Measurements from ENCODE around the gene ZSWIM3.
A peak's percentile ranks its signal among the peaks of the same experiment; 100 is the strongest.

Gene ZSWIM3

DNA sequence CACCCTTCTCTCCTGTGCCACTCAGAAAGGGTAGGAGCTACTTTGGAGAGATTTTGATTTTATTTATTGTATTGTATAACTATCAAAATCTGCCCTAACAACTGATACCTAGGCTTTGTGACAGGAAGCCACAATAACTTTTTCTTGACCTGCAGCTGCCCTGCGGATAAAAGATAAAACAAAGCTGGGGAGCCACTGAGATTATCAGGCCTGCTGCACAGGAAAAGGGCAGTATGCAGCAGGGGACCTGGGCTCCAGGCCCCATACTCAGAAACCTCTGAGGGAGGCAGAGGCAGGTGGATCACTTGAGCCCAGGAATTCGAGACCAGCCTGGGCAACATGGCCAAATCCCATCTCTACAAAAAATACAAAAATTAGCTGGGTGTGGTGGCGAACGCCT lies 24.8 kb upstream of the ZSWIM3 start:
- DNase-seq (ENCODE audit: extremely low read depth in 1 of 2, low read depth in 1 of 2) = no peak

DNA sequence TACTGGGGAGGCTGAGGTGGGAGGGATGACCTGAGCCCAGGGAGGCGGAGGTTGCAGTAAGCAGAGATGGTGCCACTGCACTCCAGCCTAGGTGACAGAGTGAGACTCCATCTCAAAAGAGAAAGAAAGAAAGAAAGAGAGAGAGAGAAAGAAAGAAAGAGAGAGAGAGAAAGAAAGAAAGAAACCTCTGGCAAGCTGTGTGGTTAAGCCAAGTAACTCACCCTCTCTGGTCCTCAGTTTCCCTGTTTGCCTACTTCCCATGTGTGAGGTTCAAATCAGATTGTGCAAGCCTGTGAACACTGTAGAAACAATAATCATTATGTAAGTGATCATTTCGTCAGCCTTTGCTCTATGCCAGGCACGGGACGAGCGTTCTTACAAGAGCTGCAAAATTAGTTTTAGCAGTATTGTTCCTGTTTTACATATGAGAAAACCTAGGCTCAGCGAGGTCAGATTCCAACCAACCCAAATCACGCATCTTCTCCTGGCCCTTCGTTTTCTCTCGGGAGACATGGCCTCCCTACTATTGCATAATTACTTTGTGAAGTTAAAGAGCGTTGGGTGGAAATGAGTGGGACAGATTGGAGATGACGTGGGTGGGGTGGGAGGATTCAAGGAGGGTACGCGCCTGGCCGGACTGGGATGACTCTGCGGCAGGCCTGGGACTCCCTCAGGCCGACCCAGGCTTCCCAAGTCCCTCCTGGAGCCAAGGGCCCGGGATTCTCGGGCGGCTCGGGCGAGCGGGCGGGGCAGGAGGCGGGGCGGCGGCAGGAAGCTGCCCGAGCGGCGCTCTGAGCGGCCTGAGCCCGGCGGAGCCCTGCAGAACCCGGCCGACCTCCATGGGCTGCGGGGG lies 24.2 kb upstream of the ZSWIM3 start, which contains the start of gene SNX21:
Gene SNX21, plus strand, starts transcription at position 770 of the 853 bp plus-strand sequence. CDS start 121 bp downstream, outside the sequence.
- DNase-seq (ENCODE audit: extremely low read depth in 1 of 2, low read depth in 1 of 2) = no peak

DNA sequence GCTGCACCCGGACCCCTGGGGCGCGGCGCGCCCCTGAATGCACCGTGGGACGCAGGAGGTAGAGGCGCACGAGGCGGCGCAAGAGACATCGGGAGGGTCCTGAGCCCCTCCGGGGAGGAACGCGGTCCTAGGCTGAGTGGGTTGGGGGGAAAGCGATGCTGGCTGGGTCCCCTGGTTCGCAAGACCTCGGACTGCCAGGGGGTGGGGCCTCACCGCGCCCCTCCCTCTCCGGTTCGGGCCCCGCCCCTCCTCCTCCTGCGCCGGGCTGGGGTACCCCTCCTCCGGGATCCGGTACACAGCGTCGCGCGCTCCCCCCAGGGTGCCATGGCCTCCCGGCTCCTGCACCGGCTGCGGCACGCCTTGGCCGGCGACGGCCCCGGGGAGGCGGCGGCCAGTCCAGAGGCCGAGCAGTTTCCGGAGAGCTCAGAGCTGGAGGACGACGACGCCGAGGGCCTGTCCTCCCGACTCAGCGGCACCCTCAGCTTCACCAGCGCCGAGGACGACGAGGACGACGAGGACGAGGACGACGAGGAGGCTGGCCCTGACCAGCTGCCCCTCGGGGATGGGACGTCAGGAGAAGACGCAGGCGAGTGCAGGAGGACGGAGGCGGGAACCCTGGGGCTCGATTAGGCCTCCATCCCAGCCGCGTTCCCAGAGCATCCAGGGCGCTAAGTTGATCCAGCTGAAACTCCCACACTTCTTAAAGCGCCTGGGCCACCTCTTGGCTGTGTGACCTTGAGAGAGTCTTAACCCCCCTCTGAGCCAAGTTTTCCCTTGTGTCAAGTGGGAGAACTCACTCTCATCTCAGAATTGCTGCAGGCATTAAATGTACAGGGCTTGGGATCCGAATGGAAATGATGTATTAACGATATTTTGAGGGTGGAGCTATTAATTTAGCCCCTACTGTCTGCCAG lies 23.3 kb upstream of the ZSWIM3 start:
- peak in 1 of 2 donors; percentile 22 for DNase-seq (ENCODE audit: extremely low read depth in 1 of 2, low read depth in 1 of 2)

DNA sequence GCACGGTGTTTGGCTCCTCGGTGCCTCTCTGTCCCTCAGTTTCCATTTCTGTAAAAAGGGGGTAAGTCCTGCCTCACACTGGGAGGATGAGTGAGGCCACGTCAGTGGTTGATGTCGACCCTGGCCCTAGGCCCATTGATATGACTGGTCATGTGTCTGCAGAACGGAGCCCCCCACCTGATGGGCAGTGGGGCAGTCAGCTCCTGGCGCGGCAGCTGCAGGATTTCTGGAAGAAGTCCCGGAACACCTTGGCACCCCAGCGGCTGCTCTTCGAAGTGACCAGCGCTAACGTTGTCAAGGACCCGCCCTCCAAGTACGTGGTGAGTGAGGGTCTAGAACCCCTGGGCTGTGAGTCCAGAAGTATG lies 22.6 kb upstream of the ZSWIM3 start:
- no peak for DNase-seq (ENCODE audit: extremely low read depth in 1 of 2, low read depth in 1 of 2)

DNA sequence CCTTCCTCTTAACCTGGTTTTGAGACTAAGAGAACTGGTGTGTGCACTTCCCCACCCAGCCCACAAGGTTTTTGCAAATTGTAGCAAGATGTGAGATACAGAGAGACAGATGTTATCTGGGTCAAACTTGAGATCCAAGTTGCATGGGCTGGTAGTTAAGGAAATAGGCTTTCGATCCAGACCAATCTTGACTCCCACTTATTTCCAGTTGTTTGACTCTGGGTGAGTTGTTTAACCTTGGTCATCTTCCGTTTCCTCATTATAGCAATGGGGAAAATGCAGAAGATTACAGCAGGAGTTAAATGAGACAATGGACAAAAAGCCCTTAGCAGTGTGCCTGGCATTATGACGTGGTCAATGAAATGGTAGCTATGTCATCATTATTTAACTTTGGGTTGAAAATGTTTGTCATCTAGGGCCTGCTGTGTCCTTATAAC lies 22.1 kb upstream of the ZSWIM3 start:
- no peak for DNase-seq (ENCODE audit: extremely low read depth in 1 of 2, low read depth in 1 of 2)

DNA sequence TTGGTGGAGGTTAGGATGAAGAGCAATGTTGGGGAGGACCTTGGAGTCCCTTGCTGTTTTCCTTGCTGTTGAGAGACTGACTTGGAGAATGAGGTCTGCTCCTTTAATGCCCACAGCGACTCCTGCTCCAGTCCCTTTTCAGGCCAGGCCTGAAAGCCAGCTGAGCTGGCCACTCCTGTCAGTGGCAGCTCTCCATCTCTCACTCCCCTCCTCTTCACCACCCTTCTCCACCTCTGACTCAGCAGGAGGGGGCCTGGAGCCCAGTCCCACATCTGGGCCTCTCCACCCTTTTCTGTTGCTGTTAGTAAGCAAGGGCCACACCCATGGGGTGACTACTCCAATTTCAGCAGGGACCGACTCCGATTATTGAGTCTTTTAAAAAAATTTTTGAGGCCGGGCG lies 21.6 kb upstream of the ZSWIM3 start:
- DNase-seq (ENCODE audit: extremely low read depth in 1 of 2, low read depth in 1 of 2) = no peak

DNA sequence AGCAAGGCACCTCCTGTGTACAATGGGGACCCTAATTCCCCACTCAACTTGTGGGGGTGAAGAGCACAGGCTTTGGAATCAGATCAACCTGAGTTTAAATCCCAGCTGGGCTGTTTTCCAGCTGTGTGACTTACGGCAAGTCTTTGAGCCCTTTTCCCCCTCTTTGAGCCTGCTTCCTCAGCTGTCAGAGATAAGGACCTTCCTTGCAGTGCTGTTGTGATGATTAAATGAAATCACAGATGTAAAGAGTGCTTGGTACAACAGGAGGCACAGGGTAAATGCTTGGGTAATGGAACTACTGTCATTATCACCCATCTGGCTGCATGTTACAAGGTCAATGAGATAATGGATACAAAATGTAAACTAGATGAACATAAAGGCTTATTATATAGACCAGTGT lies 20.6 kb upstream of the ZSWIM3 start:
- no peak for DNase-seq (ENCODE audit: extremely low read depth in 1 of 2, low read depth in 1 of 2)

DNA sequence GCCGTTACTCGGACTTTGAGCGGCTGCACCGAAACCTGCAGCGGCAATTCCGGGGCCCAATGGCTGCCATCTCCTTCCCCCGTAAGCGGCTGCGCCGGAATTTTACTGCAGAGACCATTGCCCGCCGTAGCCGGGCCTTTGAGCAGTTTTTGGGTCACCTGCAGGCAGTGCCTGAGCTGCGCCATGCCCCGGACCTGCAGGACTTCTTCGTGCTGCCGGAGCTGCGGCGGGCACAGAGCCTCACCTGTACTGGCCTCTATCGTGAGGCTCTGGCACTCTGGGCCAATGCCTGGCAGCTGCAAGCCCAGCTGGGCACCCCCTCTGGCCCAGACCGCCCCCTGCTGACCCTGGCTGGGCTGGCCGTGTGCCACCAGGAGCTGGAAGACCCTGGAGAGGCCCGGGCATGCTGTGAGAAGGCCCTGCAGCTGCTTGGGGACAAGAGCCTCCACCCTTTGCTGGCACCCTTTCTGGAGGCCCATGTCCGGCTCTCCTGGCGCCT lies 16.7 kb upstream of the ZSWIM3 start:
- no peak for DNase-seq (ENCODE audit: extremely low read depth in 1 of 2, low read depth in 1 of 2)

DNA sequence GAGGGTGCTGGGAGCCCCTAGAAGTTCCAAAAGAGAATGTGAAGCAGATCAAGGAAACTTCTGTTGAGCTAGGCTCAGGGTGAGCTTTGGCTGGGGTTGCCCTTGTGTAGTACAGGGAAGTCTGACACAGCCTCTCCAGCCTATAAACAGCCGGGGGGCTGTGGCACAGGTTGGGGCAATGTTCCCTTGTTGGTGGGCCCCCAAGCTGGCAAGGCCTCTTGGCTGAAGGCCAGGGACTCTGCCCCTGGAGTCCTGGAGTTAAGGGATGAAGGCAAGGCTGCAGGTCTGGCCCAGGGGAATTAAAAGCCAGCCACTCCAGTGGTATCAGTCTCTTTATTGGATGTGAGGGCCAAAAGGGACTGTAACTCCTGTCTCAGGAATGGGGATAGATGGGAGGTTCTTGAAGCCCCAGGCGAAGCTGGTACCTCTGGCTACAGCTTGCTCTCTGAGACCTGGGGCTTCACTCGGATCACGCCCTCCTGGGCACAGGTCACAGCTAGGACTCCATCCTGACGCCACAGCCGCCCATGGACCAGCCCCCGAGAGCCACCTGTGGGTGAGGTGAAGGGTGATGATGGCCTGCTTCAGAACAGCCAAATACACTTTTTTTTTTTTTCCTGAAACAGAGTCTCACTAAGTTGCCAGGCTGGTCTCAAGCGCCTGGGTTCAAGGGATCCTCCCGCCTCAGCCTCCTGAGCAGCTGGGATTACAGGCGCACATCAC lies 15.8 kb upstream of the ZSWIM3 start:
- DNase-seq (ENCODE audit: extremely low read depth in 1 of 2, low read depth in 1 of 2) = no peak

DNA sequence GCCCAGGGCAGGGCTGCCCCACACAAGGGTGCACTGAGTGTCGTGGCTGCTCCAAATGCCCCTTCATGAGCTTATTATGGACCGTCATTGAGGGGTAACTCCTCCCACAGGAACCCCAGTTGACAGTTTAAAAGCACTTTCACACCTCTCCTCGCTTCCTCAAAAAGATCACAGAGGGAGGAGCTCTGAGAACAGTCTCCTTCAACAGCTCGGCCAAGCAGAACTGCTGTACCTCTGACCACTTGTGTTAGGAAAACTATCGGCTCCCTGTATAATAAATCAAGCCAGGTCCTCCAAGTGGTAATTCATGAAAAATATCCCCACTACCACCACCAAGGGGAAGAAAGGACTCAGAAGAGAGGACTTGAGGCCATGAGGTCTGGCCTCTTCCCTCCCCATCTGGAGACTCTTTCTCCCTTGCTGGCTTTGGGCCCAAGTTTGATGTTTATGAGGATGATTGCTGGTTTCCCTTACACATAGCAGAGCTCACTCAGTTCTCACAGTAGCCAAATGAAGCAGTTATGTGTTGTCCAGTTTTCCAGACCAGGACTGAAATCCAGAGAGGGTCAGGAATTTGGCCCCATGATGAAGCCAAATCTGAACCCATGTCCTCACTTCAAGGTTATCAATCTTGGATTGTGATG lies 15.1 kb upstream of the ZSWIM3 start:
- DNase-seq (ENCODE audit: extremely low read depth in 1 of 2, low read depth in 1 of 2) = no peak

DNA sequence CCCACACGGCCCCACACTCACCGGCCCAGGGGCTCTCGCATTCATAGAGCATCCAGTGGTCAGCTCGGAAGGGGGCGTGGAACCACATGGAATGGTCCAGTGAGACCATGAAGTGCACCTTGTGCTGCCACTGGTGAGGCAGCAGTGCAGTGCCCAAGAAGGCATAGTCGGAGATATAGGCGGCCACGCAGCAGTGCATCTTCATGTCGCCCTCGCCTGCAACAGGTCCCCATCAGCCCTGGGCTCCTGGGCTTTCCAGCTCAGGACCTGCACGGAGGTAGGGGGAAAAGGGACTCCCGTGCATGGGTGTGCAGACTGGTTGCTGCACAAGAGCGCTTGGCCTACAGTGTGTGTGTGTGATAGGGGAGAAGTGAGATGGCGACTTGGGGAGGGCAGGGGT lies 13.9 kb upstream of the ZSWIM3 start:
- DNase-seq (ENCODE audit: extremely low read depth in 1 of 2, low read depth in 1 of 2) = no peak

DNA sequence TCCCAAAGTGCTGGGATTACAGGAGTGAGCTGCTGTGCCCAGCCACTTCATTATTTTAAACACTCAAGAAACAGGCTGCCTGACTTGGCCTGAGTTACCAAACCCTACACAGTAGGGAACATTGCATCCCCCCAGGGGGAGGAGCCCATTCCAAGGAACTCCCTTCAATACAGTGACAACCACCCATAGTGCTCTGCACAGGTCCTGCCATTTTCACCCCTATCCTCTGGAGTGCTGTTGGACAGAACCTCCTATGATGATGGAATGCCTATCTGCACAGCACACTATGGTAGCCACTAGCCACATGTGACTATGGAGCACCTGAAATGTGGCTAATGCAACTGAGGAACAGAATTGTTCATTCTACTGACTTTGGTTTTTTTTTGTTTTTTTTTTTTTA lies 12.0 kb upstream of the ZSWIM3 start:
- DNase-seq (ENCODE audit: extremely low read depth in 1 of 2, low read depth in 1 of 2) = no peak

DNA sequence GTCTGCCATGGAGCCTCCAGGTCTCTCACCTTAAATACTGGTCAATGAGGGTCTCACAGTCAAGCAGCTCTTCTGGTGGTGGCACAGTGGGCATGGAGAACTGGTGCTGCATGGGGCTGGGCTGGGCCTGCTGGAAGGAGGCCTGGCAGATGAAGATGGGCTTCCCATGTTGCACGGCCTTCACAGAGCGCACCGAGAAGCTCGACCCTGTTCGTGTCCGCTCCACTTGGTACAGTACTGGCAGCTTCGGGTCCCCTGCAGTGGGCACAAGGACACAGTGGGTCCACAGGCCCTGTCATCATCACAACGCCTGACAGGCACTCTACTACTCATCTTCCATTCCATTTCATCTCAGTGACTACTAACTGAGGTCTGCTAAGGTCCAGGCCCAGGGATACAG lies 9.0 kb upstream of the ZSWIM3 start:
- no peak for DNase-seq (ENCODE audit: extremely low read depth in 1 of 2, low read depth in 1 of 2)

DNA sequence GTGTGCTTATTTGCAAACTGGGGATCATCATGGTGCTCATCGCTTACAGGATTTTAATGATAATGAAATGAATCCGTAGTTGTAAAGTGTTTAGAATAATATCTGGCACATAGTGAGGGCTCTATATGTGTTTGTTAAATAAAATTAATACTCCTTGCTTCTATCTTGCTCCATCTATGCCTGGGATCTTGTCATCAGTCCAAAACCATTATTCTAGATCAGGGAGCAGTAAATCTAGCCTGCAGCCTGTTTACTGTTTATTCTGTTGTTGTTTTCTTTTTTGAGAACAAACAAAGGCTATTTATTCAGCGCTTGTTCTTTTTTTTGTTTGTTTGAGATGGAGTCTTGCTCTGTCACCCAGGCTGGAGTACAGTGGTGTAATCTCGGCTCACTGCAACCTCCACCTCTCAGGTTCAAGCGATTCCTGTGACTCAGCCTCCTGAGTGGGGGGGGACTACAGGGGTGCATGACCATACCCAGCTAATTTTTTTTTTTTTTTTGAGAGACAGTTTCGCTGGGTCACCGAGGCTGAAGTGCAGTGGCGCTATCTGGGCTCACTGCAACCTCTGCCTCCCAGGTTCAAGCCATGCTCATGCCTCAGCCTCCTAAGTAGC lies 8.3 kb upstream of the ZSWIM3 start:
- no peak for DNase-seq (ENCODE audit: extremely low read depth in 1 of 2, low read depth in 1 of 2)

DNA sequence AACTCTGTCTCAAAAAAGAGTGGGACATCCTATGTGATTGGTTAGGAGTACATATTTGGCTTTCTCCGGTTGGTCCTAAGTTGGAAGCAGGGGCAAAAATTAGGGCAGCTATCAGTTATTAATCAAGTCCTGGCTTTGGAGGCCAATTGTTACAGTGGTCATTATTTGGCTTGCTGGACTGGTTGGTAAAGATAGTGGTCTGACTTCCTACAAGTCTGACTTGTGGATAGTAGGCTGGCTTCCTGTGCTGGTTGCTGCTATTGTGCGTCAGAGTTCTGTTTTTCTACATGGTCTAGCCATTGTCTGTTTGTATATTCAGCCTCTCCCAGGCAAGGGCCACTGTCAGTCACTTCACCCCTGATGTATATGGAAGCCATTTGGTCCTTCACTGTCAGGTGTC lies 7.2 kb upstream of the ZSWIM3 start:
- no peak for DNase-seq (ENCODE audit: extremely low read depth in 1 of 2, low read depth in 1 of 2)

DNA sequence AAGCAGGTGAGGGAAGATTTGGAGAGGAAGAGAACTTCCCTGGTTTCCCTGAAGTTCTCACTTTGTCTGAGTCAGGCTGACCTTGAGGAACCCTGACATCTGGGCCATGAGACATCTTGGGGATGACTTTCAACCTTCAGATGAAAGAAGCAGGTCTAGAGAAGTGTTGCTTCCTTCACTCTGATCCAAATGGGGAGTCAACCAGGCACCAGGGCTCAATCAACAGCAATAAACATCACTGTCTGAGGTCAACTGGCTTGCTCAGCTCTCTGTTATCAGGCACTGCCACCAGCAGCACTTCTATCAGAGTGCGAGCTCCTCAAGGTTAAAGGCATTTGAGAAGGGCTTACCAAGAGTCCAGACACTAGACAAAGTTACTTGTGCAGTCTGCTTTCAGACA lies 6.5 kb upstream of the ZSWIM3 start:
- DNase-seq (ENCODE audit: extremely low read depth in 1 of 2, low read depth in 1 of 2) = no peak

DNA sequence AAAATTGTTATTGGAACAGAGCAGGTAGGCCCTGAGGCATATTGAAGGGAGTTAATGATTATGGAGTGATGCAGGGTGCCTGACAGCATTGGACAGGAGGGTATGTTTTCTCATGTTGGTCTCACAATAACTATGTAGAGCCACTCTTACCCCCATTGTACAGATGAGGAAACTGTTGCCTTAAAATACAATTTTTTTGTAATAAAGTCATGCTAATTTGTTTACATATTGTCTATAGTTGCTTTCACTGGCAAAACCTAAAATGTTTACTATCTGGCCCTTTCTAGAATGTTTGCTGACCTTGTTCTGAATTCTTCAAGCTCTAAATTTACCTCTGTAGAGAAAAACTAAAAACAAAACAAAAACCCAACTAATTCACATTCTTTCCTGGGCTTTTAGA lies 5.9 kb upstream of the ZSWIM3 start:
- no peak for DNase-seq (ENCODE audit: extremely low read depth in 1 of 2, low read depth in 1 of 2)

DNA sequence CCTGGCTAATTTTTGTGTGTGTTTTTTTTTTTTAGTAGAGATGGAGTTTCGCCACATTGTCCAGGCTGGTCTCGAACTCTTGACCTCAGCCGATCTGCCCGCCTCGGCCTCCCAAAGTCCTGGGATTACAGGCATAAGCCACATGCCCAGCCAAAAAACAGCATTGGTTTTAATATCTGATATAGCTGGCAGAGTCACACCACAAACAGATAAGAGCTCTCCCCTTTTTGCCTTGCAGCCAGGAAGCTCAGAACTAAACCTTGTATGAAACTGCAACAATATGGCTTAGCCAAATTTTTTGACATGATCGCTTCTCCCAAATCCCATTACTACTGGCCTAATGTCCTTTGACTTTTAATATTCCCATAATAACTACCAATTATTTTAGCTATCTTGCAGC lies 5.1 kb upstream of the ZSWIM3 start:
- DNase-seq (ENCODE audit: extremely low read depth in 1 of 2, low read depth in 1 of 2) = no peak

DNA sequence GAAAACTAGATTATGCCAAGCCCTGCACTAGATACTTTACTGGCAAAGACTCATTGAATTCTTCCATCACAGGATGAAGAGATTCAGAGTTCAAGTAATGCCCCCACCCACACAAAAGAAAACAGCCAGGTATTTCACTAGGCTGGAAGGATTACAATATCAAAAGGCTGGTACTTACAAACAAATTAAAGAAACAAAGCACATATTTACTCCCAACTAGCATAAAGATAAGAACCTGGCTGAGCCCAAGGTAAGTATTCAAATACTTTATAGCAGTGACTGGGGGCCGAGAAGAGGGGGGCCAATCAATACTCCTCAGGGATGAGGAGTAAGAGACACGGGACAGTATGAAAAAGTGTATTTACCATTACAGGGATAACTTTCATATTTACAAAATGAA lies 3.9 kb upstream of the ZSWIM3 start:
- DNase-seq (ENCODE audit: extremely low read depth in 1 of 2, low read depth in 1 of 2) = no peak

DNA sequence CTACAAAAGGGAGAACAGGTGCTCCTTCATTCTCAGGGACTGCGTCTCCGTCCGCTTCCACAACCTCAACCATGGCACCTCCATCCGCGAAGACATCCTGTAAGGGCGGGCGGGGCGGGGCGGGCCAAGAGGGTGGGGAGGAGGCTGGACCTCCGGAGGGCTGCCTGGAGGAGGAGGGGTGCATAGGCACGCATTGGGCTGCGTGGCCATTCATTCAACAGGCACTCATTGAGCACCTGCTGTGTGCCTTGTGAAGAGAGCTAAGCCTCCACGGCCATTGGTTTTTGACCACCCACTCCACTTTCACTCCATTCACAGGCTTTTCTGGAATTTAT lies 435 bp downstream of the ZSWIM3 start:
- no peak for DNase-seq (ENCODE audit: extremely low read depth in 1 of 2, low read depth in 1 of 2)

All from activated CD8-positive, alpha-beta memory T cell treated with anti-CD3 and anti-CD28 coated beads for 1 hour (primary cell).